ENCODE data around the gene AGBL3. TPM values are rescaled to one million over a fixed set of nuclear protein-coding genes. Genes with fewer than 3 reads are reported as not detected.

AGBL3 gene
- polyA plus RNA-seq, 3 donors, result 0.03 to 0.20 (median 0.12) TPM

GRCh38 chr7:135143885-135144668, 157.8 kb downstream of the AGBL3 start:
- no peak for TF ChIP-seq CTCF (IDR thresholded peaks at IDR 0.05)
- Histone ChIP-seq H3K4me1 (ENCODE audit: control insufficient read depth in 1 of 2, insufficient read depth in 2 of 2, low read length in 2 of 2) (peaks cover 19 to 21% of the 10 kb centered on the region in 2 donors), H3K36me3 (replicated peaks in 1 of 2; ENCODE audit: control insufficient read depth in 1 of 2, insufficient read depth in 2 of 2, low read length in 2 of 2) (no peaks in the 10 kb centered on the region), H2AFZ (ENCODE audit: insufficient read depth, low read depth, low read length, poor library complexity, severe bottlenecking) (no peak overlapping the region), H4K20me1 (ENCODE audit: insufficient read depth, low read length) (no peaks in the 10 kb centered on the region), H3K4me3 (replicated peaks in 1 of 3; ENCODE audit: low read depth in 2 of 3, low read length in 3 of 3) (no peak overlapping the region), H3K27ac (ENCODE audit: low read depth in 1 of 2, low read length in 2 of 2) (no peak overlapping the region), H3K4me2 (replicated peaks; ENCODE audit: extremely low read depth, low read length, poor library complexity, severe bottlenecking) (no peak overlapping the region), H3K79me2 (ENCODE audit: insufficient read depth, low read length) (peaks cover 12% of the 10 kb centered on the region), H3K9me3 (replicated peaks in 1 of 2; ENCODE audit: control insufficient read depth in 1 of 2, insufficient read depth in 1 of 2, low read length in 2 of 2) (no peaks in the 10 kb centered on the region), H3K9ac (ENCODE audit: insufficient read depth, low read length, poor library complexity, severe bottlenecking) (no peak overlapping the region), H3K27me3 (ENCODE audit: control insufficient read depth in 2 of 2, insufficient read depth in 2 of 2, low read length in 2 of 2) (no peaks in the 10 kb centered on the region)
- intact Hi-C loops (cut with micrococcal nuclease), result no loop called here
- 100% methylated on average over 1 of the region's 3 CpGs for WGBS (ENCODE audit: insufficient coverage)
- H3K4me1 Mint-ChIP-seq, result peaks cover 24% of the 10 kb centered on the region
- H3K9me3 Mint-ChIP-seq, result no peaks in the 10 kb centered on the region
- no peak for DNase-seq
- peaks cover 0 to 2% (median 0%) of the 10 kb centered on the region in 3 donors for H3K27me3 Mint-ChIP-seq (ENCODE audit: low read depth in 3 of 3)
- H3K36me3 Mint-ChIP-seq, result peaks cover 0 to 3% of the 10 kb centered on the region in 2 donors
- H3K27ac Mint-ChIP-seq, result peak overlapping the region in 1 of 7 donors; percentile 70
- H3K4me3 Mint-ChIP-seq, result no peak overlapping the region

- Histone ChIP-seq H3K4me2 (replicated peaks; ENCODE audit: extremely low read depth, low read length, poor library complexity, severe bottlenecking) (peak overlapping the region; percentile 77), H2AFZ (ENCODE audit: insufficient read depth, low read depth, low read length, poor library complexity, severe bottlenecking) (peak overlapping the region; percentile 87), H3K9me3 (replicated peaks in 1 of 2; ENCODE audit: control insufficient read depth in 1 of 2, insufficient read depth in 1 of 2, low read length in 2 of 2) (no peaks in the 10 kb centered on the region), H3K4me1 (ENCODE audit: control insufficient read depth in 1 of 2, insufficient read depth in 2 of 2, low read length in 2 of 2) (peaks cover 50 to 54% of the 10 kb centered on the region in 2 donors), H3K36me3 (replicated peaks in 1 of 2; ENCODE audit: control insufficient read depth in 1 of 2, insufficient read depth in 2 of 2, low read length in 2 of 2) (no peaks in the 10 kb centered on the region), H4K20me1 (ENCODE audit: insufficient read depth, low read length) (no peaks in the 10 kb centered on the region), H3K27me3 (ENCODE audit: control insufficient read depth in 2 of 2, insufficient read depth in 2 of 2, low read length in 2 of 2) (no peaks in the 10 kb centered on the region), H3K79me2 (ENCODE audit: insufficient read depth, low read length) (peaks cover 34% of the 10 kb centered on the region), H3K4me3 (replicated peaks in 1 of 3; ENCODE audit: low read depth in 2 of 3, low read length in 3 of 3) (peak overlapping the region; percentile 68 to 98 (median 81)), H3K27ac (ENCODE audit: low read depth in 1 of 2, low read length in 2 of 2) (peak overlapping the region; percentile 89 to 99), H3K9ac (ENCODE audit: insufficient read depth, low read length, poor library complexity, severe bottlenecking) (peak overlapping the region; percentile 81)
- H3K9me3 Mint-ChIP-seq, result no peaks in the 10 kb centered on the region
- no peak for TF ChIP-seq CTCF (IDR thresholded peaks at IDR 0.05)
- H3K36me3 Mint-ChIP-seq, result peaks cover 4 to 15% of the 10 kb centered on the region in 2 donors
- DNase-seq, result peak; percentile 29 to 39 (median 35)
- H3K4me3 Mint-ChIP-seq, result peak overlapping the region; percentile 96
- H3K4me1 Mint-ChIP-seq, result peaks cover 56% of the 10 kb centered on the region
- H3K27me3 Mint-ChIP-seq (ENCODE audit: low read depth in 3 of 3), result peaks cover 0 to 2% (median 0%) of the 10 kb centered on the region in 3 donors
- 0% methylated on average over 3 of the region's 6 CpGs for WGBS (ENCODE audit: insufficient coverage)
- intact Hi-C loops (cut with micrococcal nuclease), result loop anchor here in 1 of 2 donors (5.0 kb wide), 1 partner anchor 65 kb away; the partner anchor contains the start of gene WDR91
- H3K27ac Mint-ChIP-seq, result peak overlapping the region; percentile 93 to 99 (median 96)
Measured at GRCh38 chr7:135147341-135147898, 161.1 kb downstream of the AGBL3 start.
